ENCODE measurements around the gene EMC8.

DNA sequence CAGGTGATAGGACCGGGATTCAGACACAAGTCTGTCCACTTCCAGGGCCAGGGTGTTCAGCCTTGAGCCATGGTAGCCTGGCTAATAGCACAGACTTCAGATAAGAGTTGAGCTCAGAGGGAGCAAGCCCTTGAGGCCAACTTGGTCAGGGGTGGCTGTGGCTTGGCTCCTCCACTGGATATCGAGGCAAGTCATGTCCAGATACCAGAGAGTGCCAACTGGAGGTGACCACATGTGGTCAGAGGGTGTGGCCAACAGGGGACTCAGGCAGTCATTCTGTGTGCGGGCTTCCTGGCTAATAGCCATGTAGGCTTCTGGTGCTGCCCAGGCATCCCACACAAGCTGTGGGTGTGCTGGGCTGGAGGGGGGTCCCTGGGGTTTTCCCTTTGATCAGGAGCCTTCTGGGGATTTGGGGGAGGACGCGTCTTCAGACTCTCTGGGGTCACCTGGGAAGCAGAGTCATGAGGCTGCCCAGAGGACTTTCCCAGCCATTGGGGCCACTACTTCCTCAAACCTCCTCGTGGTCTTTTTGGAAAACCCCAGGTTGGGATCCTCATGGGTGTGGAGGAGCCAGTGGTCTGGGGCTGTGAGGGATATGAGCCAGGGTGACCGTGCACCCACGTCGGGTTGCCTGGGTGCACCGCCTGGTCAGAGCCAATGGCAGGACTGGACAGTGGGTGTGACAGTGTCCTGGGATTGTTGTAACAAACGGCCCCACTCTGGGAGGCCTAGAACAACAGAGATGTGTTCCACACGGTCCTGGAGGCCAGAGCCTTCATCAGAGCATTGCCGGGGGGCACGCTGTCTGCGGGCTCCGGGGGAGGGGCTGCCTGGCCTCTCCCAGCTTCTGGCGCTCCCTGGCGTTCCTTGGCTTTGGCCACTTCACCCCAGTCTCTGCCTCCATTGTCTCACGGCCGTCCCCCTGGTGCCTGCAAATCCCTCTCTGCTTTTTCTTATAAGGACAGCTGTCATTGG is 25.1 kb upstream of the EMC8 start:
- TF ChIP-seq ZNF114 (tag by site-specific recombination; IDR thresholded peaks at IDR 0.05) (no peak), YY1 (tag by site-specific recombination; IDR thresholded peaks at IDR 0.05) (no peak), ZEB2 (tag by site-specific recombination; IDR thresholded peaks at IDR 0.05) (no peak), BCL11B (tag by site-specific recombination; IDR thresholded peaks at IDR 0.05; ENCODE audit: low read depth) (no peak), KLF10 (tag by site-specific recombination; IDR thresholded peaks at IDR 0.05) (no peak), ZNF23 (tag by site-specific recombination; IDR thresholded peaks at IDR 0.05; ENCODE audit: borderline replicate concordance) (no peak), ZNF423 (tag by site-specific recombination; IDR thresholded peaks at IDR 0.05) (no peak), ZFP37 (tag by site-specific recombination; IDR thresholded peaks at IDR 0.05) (no peak), ZNF10 (tag by site-specific recombination; IDR thresholded peaks at IDR 0.05) (no peak)
- TF ChIP-seq, protein P1, sequence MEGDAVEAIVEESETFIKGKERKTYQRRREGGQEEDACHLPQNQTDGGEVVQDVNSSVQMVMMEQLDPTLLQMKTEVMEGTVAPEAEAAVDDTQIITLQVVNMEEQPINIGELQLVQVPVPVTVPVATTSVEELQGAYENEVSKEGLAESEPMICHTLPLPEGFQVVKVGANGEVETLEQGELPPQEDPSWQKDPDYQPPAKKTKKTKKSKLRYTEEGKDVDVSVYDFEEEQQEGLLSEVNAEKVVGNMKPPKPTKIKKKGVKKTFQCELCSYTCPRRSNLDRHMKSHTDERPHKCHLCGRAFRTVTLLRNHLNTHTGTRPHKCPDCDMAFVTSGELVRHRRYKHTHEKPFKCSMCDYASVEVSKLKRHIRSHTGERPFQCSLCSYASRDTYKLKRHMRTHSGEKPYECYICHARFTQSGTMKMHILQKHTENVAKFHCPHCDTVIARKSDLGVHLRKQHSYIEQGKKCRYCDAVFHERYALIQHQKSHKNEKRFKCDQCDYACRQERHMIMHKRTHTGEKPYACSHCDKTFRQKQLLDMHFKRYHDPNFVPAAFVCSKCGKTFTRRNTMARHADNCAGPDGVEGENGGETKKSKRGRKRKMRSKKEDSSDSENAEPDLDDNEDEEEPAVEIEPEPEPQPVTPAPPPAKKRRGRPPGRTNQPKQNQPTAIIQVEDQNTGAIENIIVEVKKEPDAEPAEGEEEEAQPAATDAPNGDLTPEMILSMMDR (tag by site-specific recombination; IDR thresholded peaks at IDR 0.05) = no peak
- TF ChIP-seq, protein P2, sequence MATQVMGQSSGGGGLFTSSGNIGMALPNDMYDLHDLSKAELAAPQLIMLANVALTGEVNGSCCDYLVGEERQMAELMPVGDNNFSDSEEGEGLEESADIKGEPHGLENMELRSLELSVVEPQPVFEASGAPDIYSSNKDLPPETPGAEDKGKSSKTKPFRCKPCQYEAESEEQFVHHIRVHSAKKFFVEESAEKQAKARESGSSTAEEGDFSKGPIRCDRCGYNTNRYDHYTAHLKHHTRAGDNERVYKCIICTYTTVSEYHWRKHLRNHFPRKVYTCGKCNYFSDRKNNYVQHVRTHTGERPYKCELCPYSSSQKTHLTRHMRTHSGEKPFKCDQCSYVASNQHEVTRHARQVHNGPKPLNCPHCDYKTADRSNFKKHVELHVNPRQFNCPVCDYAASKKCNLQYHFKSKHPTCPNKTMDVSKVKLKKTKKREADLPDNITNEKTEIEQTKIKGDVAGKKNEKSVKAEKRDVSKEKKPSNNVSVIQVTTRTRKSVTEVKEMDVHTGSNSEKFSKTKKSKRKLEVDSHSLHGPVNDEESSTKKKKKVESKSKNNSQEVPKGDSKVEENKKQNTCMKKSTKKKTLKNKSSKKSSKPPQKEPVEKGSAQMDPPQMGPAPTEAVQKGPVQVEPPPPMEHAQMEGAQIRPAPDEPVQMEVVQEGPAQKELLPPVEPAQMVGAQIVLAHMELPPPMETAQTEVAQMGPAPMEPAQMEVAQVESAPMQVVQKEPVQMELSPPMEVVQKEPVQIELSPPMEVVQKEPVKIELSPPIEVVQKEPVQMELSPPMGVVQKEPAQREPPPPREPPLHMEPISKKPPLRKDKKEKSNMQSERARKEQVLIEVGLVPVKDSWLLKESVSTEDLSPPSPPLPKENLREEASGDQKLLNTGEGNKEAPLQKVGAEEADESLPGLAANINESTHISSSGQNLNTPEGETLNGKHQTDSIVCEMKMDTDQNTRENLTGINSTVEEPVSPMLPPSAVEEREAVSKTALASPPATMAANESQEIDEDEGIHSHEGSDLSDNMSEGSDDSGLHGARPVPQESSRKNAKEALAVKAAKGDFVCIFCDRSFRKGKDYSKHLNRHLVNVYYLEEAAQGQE (tag by site-specific recombination; IDR thresholded peaks at IDR 0.05) = no peak
- TF ChIP-seq, protein P3, sequence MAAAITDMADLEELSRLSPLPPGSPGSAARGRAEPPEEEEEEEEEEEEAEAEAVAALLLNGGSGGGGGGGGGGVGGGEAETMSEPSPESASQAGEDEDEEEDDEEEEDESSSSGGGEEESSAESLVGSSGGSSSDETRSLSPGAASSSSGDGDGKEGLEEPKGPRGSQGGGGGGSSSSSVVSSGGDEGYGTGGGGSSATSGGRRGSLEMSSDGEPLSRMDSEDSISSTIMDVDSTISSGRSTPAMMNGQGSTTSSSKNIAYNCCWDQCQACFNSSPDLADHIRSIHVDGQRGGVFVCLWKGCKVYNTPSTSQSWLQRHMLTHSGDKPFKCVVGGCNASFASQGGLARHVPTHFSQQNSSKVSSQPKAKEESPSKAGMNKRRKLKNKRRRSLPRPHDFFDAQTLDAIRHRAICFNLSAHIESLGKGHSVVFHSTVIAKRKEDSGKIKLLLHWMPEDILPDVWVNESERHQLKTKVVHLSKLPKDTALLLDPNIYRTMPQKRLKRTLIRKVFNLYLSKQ (tag by site-specific recombination; IDR thresholded peaks at IDR 0.05; ENCODE audit: borderline replicate concordance) = no peak

Data from HEK293 (cell line).